ENCODE results near the gene OR2T5.
"Not testable (repeated sequence)": the region's sequence is repeated elsewhere in the genome, so short reads cannot be mapped to it uniquely, and the experiment has no call there.

OR2T5 gene

GRCh38 chr1:248456635-248457034, 31.8 kb upstream of the OR2T5 start:
- H3K27me3 ChIP-seq (replicated peaks; ENCODE audit: control insufficient read depth, insufficient read depth, low read length); H3K4me3 ChIP-seq (ENCODE audit: low read length); DNase-seq (ENCODE audit: low read depth); H3K4me1 ChIP-seq (ENCODE audit: control insufficient read depth, insufficient read depth, low read length); H3K36me3 ChIP-seq (ENCODE audit: control insufficient read depth, insufficient read depth, low read length, severe bottlenecking); H3K9ac ChIP-seq (ENCODE audit: low read length); H3K9me3 ChIP-seq (ENCODE audit: control insufficient read depth, low read length): not testable (repeated sequence)

DNA sequence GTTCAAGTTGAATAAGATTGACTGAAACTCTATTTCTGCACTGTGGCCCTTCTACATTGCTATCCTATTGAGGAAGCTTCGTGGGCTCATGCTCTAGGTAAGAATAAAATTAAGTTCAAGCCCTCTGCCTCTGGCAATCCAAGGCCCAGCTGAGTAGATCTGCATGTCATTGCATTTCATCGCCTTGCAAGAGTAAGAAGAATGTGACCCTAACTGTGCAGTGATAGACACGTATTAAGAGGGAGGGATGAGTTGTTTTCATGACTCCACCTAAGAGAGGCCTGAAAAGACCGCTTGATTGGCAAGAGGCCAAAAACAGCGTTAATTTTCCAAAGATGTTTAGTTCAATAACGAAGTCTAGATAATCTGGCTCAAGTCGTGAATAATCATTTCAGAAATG, 29.3 kb upstream of the OR2T5 start:
- H3K9me3 ChIP-seq (ENCODE audit: control insufficient read depth, low read length); H3K4me3 ChIP-seq (ENCODE audit: low read length); DNase-seq (ENCODE audit: low read depth); H3K4me1 ChIP-seq (ENCODE audit: control insufficient read depth, insufficient read depth, low read length); H3K9ac ChIP-seq (ENCODE audit: low read length); H3K27me3 ChIP-seq (replicated peaks; ENCODE audit: control insufficient read depth, insufficient read depth, low read length); H3K36me3 ChIP-seq (ENCODE audit: control insufficient read depth, insufficient read depth, low read length, severe bottlenecking): not testable (repeated sequence)

DNA sequence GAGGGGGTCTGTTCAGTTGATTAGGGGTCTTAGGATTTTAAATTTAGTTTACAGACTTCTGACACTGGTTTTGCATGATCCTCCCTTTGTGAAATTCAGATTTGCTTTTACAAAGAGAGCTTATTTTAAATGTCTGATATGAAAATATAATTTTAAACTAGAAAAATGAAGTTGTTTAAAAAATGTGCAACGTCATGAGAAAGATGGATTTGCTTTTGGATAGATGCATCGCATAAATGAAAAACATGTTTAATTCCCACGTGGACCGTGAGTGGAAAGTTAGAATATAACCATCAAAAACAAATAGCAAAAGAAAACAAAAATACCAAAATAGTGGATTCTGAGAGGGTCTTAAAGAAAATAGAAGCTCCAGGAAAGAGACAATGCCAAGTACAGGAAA, 17.2 kb upstream of the OR2T5 start:
- no peaks in the 10 kb centered on the region for H3K27me3 ChIP-seq (replicated peaks; ENCODE audit: control insufficient read depth, insufficient read depth, low read length)
- H3K4me1 ChIP-seq (ENCODE audit: control insufficient read depth, insufficient read depth, low read length) = no peaks in the 10 kb centered on the region
- no peak overlapping the region for H3K4me3 ChIP-seq (ENCODE audit: low read length)
- no peaks in the 10 kb centered on the region for H3K36me3 ChIP-seq (ENCODE audit: control insufficient read depth, insufficient read depth, low read length, severe bottlenecking)
- no peak for DNase-seq (ENCODE audit: low read depth)
- no peaks in the 10 kb centered on the region for H3K9me3 ChIP-seq (ENCODE audit: control insufficient read depth, low read length)
- no peak overlapping the region for H3K9ac ChIP-seq (ENCODE audit: low read length)

- H3K9ac ChIP-seq (ENCODE audit: low read length); H3K36me3 ChIP-seq (ENCODE audit: control insufficient read depth, insufficient read depth, low read length, severe bottlenecking); H3K4me3 ChIP-seq (ENCODE audit: low read length); H3K27me3 ChIP-seq (replicated peaks; ENCODE audit: control insufficient read depth, insufficient read depth, low read length); DNase-seq (ENCODE audit: low read depth); H3K9me3 ChIP-seq (ENCODE audit: control insufficient read depth, low read length); H3K4me1 ChIP-seq (ENCODE audit: control insufficient read depth, insufficient read depth, low read length): not testable (repeated sequence)
Observed at GRCh38 chr1:248472111-248472510, 16.3 kb upstream of the OR2T5 start.

GRCh38 chr1:248473051-248473450, 15.3 kb upstream of the OR2T5 start, which contains the start of gene OR2T3:
TSS of gene OR2T3 (plus strand) at chr1:248473351. CDS start at chr1:248473351, 0 bp downstream.
- H3K9me3 ChIP-seq (ENCODE audit: control insufficient read depth, low read length); H3K36me3 ChIP-seq (ENCODE audit: control insufficient read depth, insufficient read depth, low read length, severe bottlenecking); H3K4me3 ChIP-seq (ENCODE audit: low read length); H3K9ac ChIP-seq (ENCODE audit: low read length); H3K27me3 ChIP-seq (replicated peaks; ENCODE audit: control insufficient read depth, insufficient read depth, low read length); DNase-seq (ENCODE audit: low read depth); H3K4me1 ChIP-seq (ENCODE audit: control insufficient read depth, insufficient read depth, low read length): not testable (repeated sequence)

- not testable (repeated sequence) for H3K9me3 ChIP-seq (ENCODE audit: control insufficient read depth, low read length); H3K4me3 ChIP-seq (ENCODE audit: low read length); H3K9ac ChIP-seq (ENCODE audit: low read length); DNase-seq (ENCODE audit: low read depth); H3K36me3 ChIP-seq (ENCODE audit: control insufficient read depth, insufficient read depth, low read length, severe bottlenecking); H3K4me1 ChIP-seq (ENCODE audit: control insufficient read depth, insufficient read depth, low read length); H3K27me3 ChIP-seq (replicated peaks; ENCODE audit: control insufficient read depth, insufficient read depth, low read length)
Observed at GRCh38 chr1:248475660-248476059, 12.7 kb upstream of the OR2T5 start.

GRCh38 chr1:248481686-248482579, 6.5 kb upstream of the OR2T5 start:
- not testable (repeated sequence) for H3K27me3 ChIP-seq (replicated peaks; ENCODE audit: control insufficient read depth, insufficient read depth, low read length); H3K9ac ChIP-seq (ENCODE audit: low read length); DNase-seq (ENCODE audit: low read depth); H3K9me3 ChIP-seq (ENCODE audit: control insufficient read depth, low read length); H3K4me3 ChIP-seq (ENCODE audit: low read length); H3K36me3 ChIP-seq (ENCODE audit: control insufficient read depth, insufficient read depth, low read length, severe bottlenecking); H3K4me1 ChIP-seq (ENCODE audit: control insufficient read depth, insufficient read depth, low read length)

GRCh38 chr1:248496661-248497060, 8.3 kb downstream of the OR2T5 start:
- not testable (repeated sequence) for H3K9ac ChIP-seq (ENCODE audit: low read length); H3K4me1 ChIP-seq (ENCODE audit: control insufficient read depth, insufficient read depth, low read length); DNase-seq (ENCODE audit: low read depth); H3K9me3 ChIP-seq (ENCODE audit: control insufficient read depth, low read length); H3K4me3 ChIP-seq (ENCODE audit: low read length); H3K27me3 ChIP-seq (replicated peaks; ENCODE audit: control insufficient read depth, insufficient read depth, low read length); H3K36me3 ChIP-seq (ENCODE audit: control insufficient read depth, insufficient read depth, low read length, severe bottlenecking)

DNA sequence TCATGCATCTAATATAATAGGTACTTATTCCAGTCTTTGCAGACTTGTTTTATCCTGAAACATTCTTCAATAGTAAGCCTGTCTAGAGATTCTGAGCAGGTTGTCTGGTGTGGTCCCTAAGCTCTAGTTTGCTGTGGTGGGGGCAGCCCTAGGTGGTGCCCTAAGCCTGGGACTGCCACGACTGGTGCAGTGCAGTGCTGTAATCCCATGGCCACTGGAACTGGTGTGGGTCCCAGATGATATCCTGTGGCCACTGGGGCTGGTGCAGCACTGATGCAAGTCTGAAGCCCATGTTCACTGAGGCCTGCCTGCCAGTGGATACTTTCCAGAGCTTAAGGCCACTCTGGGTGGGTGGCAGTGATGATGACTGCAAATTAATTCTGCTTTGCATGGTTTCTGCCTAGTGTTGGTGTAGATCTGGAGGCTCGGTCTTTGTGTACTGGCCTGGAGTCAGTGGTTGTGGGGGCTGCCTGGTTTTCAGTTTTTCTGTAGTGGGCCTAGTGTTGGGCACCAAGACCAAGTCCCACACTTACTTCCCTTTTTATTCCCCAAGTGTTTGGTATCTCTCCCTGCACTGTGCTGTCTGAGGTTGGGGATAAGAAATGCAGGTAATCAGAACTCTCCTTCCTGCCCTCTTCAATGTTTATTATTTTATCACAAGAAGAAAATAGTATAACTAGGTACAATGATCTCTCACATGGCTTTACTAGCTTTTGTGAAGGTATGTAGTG, 12.1 kb downstream of the OR2T5 start:
- not testable (repeated sequence) for DNase-seq (ENCODE audit: low read depth); H3K36me3 ChIP-seq (ENCODE audit: control insufficient read depth, insufficient read depth, low read length, severe bottlenecking); H3K4me3 ChIP-seq (ENCODE audit: low read length); H3K27me3 ChIP-seq (replicated peaks; ENCODE audit: control insufficient read depth, insufficient read depth, low read length); H3K9me3 ChIP-seq (ENCODE audit: control insufficient read depth, low read length); H3K4me1 ChIP-seq (ENCODE audit: control insufficient read depth, insufficient read depth, low read length); H3K9ac ChIP-seq (ENCODE audit: low read length)

DNA sequence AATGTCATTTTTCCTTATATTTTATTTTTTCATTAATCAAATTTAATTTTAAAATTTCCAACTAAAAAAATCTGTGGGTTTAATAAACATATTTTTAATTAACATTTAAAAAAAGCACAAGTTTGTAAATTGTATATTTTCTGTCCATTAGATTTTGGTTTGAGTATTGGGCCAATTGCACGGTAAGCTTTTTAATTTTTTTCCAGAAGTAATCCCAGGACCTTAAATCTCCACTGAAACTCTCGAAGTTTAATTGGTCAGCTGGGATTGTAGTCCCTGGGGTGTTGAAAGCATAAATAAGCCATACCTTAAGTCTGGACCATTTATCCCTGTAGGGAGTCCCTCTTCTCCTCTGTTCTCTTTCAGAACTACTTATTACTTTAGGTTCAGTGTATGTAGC, 19.4 kb downstream of the OR2T5 start, which contains the start of gene OR2G6:
Gene OR2G6 (plus strand): TSS at position 301 of the 400 bp plus-strand sequence. CDS start 13,574 bp downstream, outside the sequence.
- not testable (repeated sequence) for H3K36me3 ChIP-seq (ENCODE audit: control insufficient read depth, insufficient read depth, low read length, severe bottlenecking); H3K27me3 ChIP-seq (replicated peaks; ENCODE audit: control insufficient read depth, insufficient read depth, low read length)

GRCh38 chr1:248510217-248510616, 21.8 kb downstream of the OR2T5 start:
- H3K4me3 ChIP-seq (ENCODE audit: low read length); DNase-seq (ENCODE audit: low read depth); H3K9ac ChIP-seq (ENCODE audit: low read length); H3K36me3 ChIP-seq (ENCODE audit: control insufficient read depth, insufficient read depth, low read length, severe bottlenecking); H3K4me1 ChIP-seq (ENCODE audit: control insufficient read depth, insufficient read depth, low read length); H3K27me3 ChIP-seq (replicated peaks; ENCODE audit: control insufficient read depth, insufficient read depth, low read length); H3K9me3 ChIP-seq (ENCODE audit: control insufficient read depth, low read length): not testable (repeated sequence)

More for the DNA sequence above, 19.4 kb downstream of the OR2T5 start, which contains the start of gene OR2G6:
- H3K4me1 ChIP-seq (ENCODE audit: control insufficient read depth, insufficient read depth, low read length); DNase-seq (ENCODE audit: low read depth); H3K9ac ChIP-seq (ENCODE audit: low read length); H3K9me3 ChIP-seq (ENCODE audit: control insufficient read depth, low read length); H3K4me3 ChIP-seq (ENCODE audit: low read length): not testable (repeated sequence)
